T-helper 2 cell (primary cell): ENCODE measurements around the gene RAE1.

Experiments used
- DNase-seq, 5 experiments: peaks; one replicate each; pipeline versions ENCODE4 v3.0.0 to v3.0.0-alpha.2; 2012 to 2022

The RAE1 gene

DNA sequence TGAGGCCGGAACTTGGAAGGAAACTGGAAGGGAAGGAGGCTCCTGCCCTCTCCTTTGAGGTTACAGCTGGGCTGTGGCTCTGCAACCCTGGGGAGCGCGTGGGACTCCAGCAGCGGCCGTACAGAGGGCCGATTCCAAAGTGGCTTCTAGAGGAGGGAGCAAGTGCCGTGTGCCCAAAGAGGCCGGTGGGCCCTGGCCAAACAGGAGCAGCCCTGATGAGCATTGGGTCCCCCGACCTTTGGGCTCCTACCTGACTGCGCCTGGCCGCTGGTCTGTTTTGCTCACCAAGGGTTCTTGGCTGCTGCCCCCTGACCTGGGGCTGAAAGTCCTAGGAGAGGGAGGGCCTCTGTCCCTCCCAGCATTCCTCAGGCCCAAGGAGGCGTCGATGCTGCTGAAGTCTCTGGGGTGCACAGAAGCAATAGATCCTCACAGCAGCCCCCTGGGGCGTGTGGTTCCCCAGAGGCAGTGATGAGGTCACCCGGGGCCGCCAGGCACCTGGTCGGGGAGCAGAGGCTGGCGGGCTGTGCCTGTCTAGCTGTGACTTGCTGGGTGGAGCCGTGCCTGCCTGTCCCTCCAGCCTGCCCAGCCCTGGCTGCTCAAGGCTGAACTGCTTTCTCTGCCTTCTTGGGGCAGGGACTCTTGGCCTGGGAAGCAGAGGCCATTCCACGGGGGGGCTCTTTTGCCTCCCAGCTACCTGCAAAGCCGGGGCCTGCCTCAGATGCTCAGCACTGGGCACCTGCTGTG, 49.9 kb downstream of the RAE1 start:
- no peak for DNase-seq

DNA sequence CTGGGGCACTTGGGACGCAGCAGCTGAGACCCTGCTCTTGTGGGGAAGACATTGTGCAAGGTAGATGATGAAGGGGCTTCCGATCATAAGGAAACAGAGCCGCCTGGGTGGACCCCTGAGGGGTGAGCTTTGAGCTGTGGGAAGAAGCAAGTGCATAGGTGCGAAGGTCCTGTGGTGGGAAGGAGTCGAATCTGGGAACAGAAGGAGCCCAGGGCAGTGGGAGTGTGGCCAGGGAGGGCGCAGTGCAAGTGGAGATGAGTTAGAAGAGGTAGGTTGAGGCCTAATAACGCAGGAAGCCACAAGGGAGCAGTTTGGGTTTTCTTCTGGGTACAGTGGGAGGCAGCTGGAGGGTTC, 50.5 kb downstream of the RAE1 start:
- DNase-seq: no peak

DNA sequence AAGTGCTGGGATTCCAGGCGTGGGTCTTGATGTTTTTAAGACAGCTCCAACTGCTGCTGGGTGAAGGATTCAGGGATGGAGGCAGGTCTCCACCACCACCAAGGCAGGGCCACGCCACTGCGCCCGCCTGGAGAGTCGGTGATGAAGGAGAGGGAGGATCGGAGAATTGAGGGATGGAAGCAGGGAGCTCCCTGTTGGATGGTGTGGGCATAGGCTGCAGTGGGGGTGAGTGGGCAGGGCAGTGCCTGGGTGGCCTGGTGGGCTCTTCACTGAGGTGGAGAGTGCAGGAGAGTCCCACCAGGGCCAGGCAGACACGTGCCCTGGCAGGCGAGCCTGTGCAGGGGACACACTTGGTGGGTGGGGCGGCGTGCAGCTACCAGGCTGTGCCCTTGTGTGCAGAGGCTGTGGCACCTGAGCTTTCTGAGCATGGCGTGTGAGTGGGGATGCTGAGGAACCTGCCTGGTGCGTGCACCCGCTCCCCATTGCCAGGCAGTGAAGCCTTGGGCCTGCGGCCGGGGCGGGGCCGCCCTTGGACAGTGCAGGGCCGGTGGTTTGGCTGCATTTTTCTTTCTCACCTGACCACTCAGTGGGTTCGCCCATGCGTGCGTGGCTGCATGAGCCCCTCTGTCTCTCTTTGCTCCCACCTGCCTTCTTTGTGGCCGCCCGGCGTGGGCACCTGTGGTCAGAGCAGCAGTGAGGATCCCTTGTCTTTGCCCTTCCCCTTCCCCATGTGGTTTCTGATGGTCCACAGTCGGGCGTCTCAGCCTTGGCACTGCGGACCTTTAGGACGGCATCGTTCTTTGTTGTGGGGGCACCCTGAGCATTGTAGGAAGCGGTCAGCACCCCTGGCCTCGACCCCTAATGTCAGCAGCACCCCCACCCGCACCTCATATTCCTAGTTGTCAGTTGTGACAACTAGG, 51.4 kb downstream of the RAE1 start:
- DNase-seq: no peak

DNA sequence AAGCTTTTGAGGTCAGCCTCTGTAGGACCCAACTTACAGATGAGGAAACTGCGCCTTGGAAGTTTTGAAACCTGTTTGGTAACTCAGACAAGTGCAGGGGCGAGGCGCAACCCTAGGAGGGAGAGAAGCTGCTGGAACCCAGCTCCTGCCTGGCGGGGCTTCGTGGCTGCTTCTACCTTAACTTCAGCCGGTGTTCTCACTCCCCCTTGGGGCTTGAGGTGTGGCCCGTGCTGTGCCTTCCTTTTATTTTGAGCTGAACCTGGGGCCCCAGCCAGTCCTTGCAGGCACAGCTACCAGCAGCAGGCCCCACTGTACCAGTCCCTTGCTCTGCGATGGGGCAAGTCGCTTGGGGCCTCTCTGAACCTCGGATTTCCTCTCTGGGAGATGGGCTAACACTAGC, 52.2 kb downstream of the RAE1 start:
- no peak for DNase-seq

DNA sequence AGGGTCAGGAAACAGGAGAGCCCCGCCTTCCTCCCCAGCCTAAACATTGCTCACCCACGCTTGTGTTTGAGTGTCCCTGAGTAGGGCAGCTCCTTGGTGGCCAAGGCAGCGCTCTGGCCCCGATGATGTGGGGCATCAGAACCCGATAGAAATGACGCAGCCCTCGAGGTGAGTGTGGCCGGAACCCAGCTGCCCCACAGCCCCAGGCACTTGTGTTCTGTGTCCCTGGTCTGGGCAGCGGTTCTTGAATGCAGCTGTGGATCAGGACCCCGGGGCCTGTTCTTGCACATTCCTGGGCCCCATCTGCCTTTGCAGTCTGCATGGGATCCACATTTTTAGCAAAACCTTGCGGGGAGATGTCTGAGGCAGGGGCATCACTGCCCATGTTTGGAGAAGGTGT, 53.0 kb downstream of the RAE1 start:
- DNase-seq: no peak

DNA sequence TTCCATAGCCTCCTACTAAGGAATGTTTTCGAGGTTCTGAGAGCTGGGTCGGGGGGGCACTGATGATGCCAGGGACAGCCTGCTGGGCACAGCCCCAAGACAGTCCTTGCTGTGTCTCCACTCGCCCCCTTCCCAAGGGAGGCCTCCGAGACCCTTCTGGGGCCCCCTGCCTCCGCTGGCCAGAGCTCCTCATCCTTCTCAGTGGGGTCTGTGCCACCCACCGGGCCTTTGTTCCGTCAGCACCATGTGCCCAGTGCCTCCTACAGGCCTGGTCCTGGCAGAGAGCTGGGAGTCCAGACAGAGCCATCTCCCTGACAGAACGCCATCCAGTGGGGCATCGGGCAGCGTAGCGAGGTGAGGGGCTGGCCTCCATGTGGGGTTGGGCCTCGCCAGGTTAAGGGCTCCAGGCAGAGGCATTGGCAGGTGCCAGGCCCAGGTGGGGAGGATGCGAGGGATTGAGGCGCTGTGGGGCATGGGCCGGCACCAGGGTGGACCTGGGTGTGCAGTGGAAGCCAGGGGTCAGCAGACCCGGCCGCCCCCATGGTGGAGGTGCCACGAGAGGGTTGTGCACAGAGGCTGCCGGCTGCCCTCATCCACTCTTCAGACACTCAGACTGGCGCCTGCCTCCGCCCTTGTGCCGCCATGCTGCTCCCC, 53.5 kb downstream of the RAE1 start:
- no peak for DNase-seq

DNA sequence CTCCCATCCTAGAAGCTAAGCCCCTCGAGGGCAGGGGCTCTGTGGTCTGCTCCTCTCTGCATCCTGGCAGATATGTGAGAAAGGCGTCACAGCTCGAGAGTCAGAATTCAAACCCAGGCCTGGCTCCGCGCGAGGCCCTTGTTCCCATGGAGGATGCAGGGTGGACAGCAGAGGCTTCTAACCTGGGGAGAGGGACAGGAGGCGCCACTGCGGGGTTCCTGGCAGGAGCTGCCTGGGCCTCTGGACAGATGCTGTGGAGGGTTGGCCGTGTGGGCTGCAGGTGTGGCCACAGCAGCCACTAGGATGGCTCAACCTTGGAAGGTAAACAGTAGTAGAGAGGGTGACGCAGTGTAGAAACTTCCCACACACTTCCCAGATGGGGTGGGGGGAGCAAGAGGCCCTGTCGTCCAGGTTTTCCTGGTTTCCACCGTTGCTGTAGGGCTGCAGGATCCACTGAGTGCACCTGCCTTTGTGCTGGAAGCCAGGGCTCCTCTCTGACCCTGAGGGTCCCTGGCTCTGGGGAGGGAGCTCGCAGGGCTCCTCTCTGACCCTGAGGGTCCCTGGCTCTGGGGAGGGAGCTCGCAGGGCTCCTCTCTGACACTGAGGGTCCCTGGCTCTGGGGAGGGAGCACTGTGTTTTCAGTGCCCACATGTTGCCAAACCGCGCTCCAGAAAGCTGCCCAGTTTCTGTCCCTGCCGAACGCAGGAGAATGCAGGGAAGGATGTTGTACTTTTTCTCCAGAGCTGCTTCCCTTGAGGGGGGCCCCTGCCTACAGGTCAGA, 54.4 kb downstream of the RAE1 start:
- no peak for DNase-seq

DNA sequence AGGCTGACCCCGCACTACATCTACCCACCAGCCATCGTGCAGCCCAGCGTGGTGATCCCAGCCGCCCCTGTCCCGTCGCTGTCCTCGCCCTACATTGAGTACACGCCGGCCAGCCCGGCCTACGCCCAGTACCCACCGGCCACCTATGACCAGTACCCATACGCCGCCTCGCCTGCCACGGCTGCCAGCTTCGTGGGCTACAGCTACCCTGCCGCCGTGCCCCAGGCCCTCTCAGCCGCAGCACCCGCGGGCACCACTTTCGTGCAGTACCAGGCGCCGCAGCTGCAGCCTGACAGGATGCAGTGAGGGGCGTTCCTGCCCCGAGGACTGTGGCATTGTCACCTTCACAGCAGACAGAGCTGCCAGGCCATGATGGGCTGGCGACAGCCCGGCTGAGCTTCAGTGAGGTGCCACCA, 56.5 kb downstream of the RAE1 start:
- DNase-seq: no peak

DNA sequence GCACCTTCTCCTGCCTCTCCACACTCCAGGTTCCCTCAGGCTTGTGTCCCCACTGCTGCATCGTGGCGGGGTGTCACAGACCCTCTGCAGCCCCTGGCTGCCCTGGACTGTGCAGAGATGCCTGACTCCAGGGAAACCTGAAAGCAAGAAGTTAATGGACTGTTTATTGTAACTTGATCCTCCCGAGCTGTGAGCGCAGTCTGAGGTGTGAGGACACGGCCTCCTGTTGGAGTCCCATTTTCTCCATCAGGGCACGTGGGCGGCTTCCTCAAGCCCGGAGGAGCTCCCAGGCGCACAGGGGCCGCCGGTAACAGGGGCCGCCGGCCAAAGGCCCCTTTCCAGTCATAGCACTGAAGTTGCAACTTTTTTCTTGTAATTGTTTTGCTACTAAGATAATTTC, 57.1 kb downstream of the RAE1 start:
- no peak for DNase-seq

DNA sequence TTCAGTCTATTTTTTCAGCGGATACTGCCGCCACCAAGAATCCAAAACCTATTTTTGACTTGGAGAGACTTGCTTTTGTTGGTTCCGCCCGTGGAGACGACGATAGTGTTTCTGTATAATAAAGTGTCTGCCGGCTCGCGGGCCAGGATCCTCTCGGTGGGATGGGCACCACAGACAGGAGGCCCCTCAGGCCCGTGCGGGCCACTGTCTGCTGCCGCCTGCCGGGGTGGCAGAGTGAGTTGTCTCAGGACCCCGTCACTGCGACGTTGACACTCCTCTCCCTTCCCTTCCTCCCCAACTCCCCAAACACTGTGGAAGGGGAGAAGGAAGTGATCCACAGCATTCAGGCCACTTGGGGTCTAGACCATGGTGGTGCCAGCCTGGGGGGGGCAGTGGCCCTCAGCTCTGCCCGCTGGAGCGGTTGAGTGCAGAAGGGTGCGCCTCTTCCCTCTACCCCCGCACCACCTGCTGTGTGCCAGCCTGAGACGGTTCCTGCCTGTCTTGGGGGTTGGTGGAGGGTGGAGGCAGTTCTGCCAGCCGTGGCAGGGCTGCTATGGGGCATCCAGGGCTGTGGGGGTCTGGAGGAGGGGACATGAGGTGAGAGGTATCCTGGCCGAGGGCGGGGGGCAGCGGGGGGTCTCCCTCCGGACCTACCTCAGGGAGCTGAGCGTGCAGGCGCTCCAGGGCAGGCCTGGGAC, 57.6 kb downstream of the RAE1 start:
- DNase-seq: peak in 1 of 5 experiments; percentile 3

DNA sequence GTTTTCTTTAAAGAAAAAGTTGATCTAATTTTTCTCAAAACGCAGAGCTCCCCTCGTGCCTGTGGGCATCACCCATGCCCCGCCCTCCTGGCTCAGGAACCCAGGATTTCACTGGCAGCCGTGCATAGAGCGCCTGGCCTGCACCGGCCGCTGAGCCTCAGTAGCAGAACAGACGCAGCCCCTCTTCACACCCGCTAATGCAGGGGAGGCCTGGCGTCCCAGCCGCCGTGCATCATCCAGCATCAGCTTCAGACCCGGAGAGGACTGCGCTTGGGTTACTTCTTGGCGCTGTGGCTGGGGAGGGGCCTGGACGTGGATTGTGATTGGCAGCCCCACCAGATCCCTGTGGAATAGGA, 58.2 kb downstream of the RAE1 start:
- DNase-seq: no peak

DNA sequence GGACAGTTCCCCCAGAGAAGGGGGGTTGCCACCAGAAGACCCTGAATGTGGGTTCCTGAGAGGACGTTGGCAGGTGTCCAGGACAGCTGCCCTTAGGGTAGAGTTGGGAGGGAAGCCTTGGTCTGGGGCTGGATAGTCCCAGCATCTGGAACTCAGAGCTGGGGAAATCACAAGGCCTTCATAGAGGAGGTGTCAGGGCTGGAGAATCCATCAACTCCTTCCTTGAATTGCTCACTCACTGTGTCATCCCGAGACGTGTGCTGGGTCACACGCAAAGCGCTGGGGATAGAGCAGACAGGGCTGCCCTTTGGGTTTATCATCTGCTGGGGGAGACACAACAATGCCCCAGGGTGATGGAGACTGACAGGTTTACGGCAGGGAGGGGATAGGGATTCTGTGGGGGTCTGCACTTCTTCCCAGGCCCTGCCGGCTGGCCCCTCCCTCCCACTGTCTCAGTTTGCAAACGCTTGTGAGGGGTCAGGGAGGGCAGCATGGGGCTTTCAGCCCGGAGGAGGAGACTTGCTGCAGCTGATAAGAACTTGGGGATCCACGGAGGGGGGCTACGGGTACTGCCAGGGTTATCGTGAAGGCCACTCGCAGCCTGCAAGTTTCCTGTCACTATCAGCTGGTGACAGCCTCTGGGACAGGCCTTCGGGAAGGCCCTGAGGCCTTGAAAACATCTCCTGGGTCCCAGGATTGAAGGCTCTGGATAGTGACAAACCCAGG, 58.8 kb downstream of the RAE1 start:
- DNase-seq: no peak

DNA sequence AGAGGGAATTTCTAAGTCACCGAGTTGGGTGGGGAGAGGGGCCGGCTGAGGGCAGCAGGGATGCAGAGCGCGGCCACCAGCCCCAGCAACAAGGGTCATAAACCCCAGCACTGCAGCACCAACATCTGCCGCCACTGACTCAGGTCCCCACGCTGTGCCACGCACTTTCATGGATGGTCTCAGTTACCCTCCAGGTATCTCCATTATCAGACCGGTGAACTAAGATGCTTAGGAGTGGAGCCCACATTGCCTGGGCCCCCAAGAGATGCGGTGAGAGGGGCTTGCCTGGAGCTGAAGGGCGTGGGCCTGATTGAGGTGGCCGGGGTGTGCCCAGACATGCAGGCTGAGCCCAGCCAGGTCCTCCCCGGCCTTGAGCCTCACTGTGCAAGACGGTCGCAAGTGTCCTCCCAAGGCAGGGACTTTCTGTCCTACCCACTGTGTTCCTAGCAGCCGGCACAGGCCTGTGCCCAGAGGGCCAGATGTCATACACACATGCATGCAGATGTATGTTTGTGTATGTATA, 59.4 kb downstream of the RAE1 start:
- no peak for DNase-seq

DNA sequence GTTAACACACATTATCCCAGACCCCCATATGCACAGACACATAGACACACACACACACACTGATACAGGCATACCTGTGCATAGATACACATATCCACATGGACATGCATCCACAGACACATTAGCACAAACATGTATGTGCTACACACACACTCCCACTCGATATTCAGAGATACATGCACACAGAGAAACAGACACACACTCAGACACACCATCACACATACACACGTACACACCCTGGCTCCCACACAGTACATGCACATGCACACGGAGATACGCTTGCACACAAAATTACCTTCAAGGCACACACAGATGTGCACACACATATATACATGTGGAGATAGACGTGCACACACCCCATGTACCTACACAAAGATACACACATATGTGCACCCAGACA, 59.9 kb downstream of the RAE1 start:
- DNase-seq: no peak

DNA sequence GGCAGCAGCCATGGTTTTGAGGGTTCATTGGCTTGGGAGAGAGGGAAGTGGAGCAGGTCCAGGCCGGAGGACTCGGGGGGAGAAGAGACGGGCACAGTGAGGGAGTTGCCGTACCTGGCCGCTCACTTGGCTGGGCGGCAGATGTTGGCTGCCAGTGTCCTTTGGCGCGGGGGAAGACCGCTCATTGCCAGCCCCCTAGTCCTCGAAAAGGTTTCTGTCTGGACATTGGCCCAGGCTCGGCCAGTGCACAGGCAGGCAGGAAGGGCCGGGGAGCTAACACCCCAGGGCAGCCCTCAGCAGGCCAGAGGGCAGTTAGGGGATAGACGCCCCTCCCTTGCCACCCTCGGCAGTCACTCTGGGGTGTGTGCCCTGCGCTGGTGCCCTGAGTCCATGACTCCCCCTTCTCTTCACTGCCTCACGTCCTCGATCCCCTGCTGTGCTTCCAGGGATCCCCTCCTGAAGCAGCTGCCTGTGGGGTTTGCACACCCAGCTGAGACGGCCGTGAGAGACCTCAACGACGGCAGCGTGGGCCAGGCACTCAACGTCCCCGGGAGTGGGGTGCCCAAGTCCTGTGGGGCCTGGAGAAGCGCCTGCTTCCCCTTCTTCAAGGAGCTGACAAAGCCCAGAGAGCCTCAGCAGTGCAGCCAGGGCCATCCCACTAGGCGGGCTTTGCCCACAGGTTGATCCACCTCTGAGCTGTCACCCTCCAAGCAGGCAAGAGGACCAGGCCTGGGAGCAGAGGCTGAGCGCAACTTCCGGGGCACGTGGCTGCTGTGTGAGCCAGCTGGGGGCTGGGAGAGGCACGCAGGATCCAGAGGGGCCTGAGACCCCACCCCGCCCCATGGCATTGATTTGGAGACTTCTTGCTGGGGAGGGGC, 60.6 kb downstream of the RAE1 start:
- DNase-seq: peak in 1 of 5 experiments; percentile 3

DNA sequence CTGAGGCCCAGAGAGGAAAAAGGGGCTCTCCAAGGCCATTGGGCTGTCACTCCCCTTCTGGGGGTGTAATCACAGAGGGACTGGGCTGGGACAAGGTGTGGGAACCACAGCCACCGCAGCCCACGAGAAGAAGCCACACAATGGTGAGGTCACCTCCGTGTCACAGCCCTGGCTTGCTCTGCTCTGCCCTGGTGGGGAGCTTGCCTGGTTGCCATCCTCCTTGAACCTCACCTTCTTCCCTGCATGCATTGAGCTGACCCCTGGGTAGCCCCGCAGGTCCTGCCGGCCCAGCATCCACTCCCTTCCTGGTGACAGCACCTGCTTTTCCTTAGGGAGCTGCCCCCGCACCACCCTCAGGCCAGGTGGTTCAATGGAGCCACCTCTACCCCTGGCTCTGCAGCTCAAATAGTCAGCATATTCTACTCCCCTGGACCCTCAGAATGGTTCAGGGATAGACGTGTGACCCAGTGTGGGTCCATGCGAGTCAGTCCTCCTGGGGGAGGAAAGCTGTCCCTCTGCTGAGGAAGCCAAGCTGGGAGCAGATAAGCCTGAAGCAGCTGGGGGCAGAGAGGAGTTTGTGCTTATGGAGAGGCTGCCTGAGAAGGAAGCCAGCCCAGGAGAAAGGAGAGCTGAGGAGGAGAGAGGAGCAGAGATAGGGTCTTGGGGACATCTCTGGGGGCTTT, 61.4 kb downstream of the RAE1 start:
- DNase-seq: peak in 1 of 5 experiments; percentile 57

DNA sequence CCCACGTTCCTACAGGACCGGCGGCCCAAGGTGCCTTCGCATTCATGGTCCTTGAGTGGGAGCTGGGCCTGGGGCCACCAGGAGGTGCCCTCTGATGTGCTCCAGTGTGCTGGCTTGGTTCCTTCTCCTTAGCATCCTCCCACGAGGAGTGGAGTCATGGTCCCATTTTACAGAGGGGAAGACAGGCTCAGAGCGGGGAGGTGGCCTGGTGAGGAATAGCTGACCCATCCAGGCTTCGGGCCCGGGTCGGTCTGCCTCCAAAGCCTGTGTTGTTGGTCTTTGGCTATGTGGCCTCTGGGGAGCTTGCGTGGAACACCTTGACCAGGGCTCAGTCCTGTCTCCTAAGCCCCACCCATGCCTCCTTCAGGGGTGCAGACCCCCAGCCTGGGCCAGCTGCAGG, 62.9 kb downstream of the RAE1 start:
- DNase-seq: no peak

DNA sequence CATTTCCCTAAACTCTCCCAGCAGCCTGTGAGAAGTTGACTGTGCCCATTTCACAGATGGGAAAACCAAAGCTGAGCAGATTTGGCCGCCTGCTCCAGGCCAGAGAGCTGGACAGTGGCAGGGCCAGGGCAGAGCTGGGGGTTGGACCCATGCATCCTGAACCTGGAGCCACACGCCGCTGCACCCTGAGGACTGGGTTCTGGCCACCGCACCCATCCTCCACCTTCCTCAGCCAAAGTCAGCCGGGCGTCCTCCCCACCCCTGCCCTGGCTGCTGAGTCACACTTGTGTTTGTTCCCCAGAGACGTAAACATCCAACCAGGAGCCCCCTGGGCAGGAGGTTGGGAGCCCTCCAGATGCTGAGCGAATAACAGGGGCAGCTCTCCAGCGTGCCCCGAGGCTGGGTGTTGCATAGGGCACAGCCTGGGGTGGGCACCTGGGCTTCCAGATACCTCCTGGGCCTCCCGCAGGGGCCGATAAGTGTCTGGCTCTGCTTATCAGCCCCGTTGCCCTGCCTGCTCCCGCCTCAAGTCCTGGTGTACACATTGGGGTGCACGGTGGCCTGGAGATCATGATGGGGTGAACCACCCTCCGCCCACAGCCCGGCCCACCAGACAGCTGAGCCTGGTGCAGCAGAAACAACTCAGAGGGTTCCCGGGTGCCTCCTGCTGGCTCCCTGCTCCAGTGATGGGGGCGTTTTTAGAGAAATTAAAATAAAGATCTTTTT, 64.0 kb downstream of the RAE1 start:
- DNase-seq: no peak

DNA sequence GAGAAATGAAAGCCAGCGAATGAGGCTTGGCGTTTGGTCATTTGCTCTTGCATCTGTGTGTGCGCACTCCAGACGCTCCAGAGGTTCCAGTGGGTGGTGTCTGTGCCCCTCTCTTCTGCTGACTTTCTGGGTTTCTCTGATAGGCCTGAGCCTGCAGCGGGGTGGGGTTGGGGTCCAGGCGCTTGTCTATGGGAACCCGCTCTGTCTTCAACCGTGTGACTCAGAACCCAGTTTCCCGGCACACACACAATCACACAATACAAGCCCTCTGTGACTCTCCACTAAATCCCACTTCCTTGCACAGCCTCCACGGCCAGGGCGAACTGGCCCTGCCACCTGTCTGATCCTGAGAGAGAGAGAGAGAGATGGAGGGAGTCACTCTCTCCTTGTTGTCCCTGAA, 64.7 kb downstream of the RAE1 start:
- DNase-seq: no peak
